Measurements from ENCODE around the gene HMX3. TPM values are rescaled to one million over a fixed set of nuclear protein-coding genes. Genes with fewer than 3 reads are reported as not detected.

HMX3 gene
- total and polyA plus RNA-seq, 11 donors: 0.27 TPM; not detected in 10

DNA sequence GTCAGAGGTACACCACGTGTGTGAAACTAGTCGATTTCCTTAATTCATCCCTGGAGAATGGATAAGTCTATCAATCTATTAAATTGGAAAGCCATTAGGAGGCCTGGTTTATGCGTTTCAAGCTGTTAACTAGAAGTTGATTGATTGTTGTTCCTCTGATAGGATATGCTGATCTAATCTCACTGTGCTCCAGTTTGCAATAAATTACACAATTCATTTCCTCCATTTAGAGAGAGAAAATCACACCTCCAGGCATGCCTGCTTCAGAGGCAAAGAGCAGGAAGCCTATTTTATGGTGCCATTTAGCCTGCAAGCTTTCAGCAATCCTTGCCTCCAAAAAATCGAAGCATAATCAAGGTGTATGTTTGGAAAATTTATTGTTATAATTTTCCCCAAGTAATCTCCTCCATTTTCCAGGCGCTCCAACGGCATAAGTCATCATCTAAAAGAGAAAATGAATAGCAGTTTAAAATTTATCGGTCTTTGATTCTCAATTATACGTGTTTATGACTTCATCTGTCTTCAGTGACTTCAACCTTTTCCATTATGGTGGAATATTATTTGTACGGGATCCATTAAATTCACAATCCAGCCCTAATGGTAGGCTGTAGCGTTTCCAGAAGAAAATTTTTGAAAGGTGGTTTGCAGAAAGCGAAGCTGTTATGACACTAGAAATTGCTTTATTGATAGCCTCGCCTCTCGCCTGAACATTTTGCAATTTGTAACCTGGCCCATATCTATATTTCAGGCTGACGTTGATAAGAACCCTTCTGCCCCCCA is 42.9 kb upstream of the HMX3 start:
- no peak overlapping the region for H3K27ac ChIP-seq
- intact Hi-C loops (cut with DNase I): no loop called here
- H3K36me3 ChIP-seq: no peaks in the 10 kb centered on the region
- H3K4me3 ChIP-seq: no peak overlapping the region
- ATAC-seq (no peak), DNase-seq (no peak)
- WGBS, 4 donors: 75 to 79% (median 78%) methylated on average over 14 of the region's 14 CpGs
- TF ChIP-seq, protein P1, sequence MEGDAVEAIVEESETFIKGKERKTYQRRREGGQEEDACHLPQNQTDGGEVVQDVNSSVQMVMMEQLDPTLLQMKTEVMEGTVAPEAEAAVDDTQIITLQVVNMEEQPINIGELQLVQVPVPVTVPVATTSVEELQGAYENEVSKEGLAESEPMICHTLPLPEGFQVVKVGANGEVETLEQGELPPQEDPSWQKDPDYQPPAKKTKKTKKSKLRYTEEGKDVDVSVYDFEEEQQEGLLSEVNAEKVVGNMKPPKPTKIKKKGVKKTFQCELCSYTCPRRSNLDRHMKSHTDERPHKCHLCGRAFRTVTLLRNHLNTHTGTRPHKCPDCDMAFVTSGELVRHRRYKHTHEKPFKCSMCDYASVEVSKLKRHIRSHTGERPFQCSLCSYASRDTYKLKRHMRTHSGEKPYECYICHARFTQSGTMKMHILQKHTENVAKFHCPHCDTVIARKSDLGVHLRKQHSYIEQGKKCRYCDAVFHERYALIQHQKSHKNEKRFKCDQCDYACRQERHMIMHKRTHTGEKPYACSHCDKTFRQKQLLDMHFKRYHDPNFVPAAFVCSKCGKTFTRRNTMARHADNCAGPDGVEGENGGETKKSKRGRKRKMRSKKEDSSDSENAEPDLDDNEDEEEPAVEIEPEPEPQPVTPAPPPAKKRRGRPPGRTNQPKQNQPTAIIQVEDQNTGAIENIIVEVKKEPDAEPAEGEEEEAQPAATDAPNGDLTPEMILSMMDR (IDR thresholded peaks at IDR 0.05): no peak
- no peak for TF ChIP-seq POLR2A (IDR thresholded peaks at IDR 0.05)
- no peaks in the 10 kb centered on the region for H3K9me3 ChIP-seq
- no peaks in the 10 kb centered on the region for H3K4me1 ChIP-seq
- H3K27me3 ChIP-seq: peaks cover 0 to 18% (median 6%) of the 10 kb centered on the region in 9 donors

DNA sequence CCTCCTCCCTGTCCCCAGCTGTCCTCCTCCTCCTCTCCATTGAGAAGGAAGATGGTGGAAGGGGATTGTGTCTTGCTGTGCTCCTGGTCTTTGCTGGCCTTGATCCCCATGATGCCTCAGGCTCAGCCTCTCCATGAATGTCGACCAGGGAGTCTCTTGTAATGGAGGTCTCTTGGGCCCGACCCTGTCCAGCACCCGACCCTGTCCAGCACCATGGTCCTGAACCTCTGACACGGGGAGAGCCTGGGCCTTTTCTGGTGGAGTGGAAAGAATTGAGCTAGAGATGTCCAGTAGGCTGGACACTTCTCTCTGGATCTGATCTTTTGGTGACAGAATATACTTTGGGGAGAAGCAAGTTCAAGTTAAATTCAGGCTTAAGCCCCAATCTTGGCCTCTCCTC is 42.3 kb upstream of the HMX3 start:
- Histone ChIP-seq H3K4me1 (no peaks in the 10 kb centered on the region), H3K27me3 (peaks cover 0 to 19% (median 6%) of the 10 kb centered on the region in 9 donors), H3K36me3 (no peaks in the 10 kb centered on the region), H3K4me3 (no peak overlapping the region), H3K27ac (no peak overlapping the region), H3K9me3 (no peaks in the 10 kb centered on the region)
- WGBS, 4 donors: 58 to 71% (median 65%) methylated on average over 4 of the region's 4 CpGs
- intact Hi-C loops (cut with DNase I): no loop called here
- TF ChIP-seq, protein P1 (IDR thresholded peaks at IDR 0.05): no peak
- no peak for TF ChIP-seq POLR2A (IDR thresholded peaks at IDR 0.05)
- no peak for DNase-seq
- no peak for ATAC-seq

GRCh38 chr10:123096452-123096851 is 39.3 kb upstream of the HMX3 start:
- 62 to 78% (median 68%) methylated on average over 5 of the region's 5 CpGs for WGBS, 4 donors
- H3K27me3 ChIP-seq: peaks cover 0 to 19% (median 3%) of the 10 kb centered on the region in 9 donors
- TF ChIP-seq POLR2A (IDR thresholded peaks at IDR 0.05): no peak
- TF ChIP-seq, protein P1 (IDR thresholded peaks at IDR 0.05): no peak
- H3K36me3 ChIP-seq: no peaks in the 10 kb centered on the region
- H3K27ac ChIP-seq: no peak overlapping the region
- peak in 1 of 5 donors; percentile 42 for DNase-seq
- H3K9me3 ChIP-seq: no peaks in the 10 kb centered on the region
- ATAC-seq: no peak
- H3K4me3 ChIP-seq: no peak overlapping the region
- intact Hi-C loops (cut with DNase I): no loop called here
- no peaks in the 10 kb centered on the region for H3K4me1 ChIP-seq

GRCh38 chr10:123097039-123097438 is 38.7 kb upstream of the HMX3 start:
- Histone ChIP-seq H3K4me1 (no peaks in the 10 kb centered on the region), H3K36me3 (no peaks in the 10 kb centered on the region), H3K9me3 (no peaks in the 10 kb centered on the region), H3K27ac (no peak overlapping the region), H3K27me3 (peaks cover 0 to 19% (median 3%) of the 10 kb centered on the region in 9 donors), H3K4me3 (no peak overlapping the region)
- TF ChIP-seq POLR2A (IDR thresholded peaks at IDR 0.05): no peak
- TF ChIP-seq, protein P1 (IDR thresholded peaks at IDR 0.05): no peak
- 68 to 82% (median 77%) methylated on average over 6 to 7 of the region's 7 CpGs for WGBS, 4 donors
- ATAC-seq: no peak
- DNase-seq: no peak
- intact Hi-C loops (cut with DNase I): no loop called here
